Brain microvascular endothelial cell (primary cell): Measurements from ENCODE around the gene CSNK1G2.

Experiments
- DNase-seq: peaks from one replicate; pipeline ENCODE4 v3.0.0-alpha.2; 2020
- H3K27ac ChIP-seq: fragments of 250-450 bp; sonication (Bioruptor Pico); 2 replicates; pipeline ENCODE4 v1.5.1; 2020; ENCODE audit warnings: mild to moderate bottlenecking, moderate library complexity
- H3K27me3 ChIP-seq: fragments of 250-450 bp; sonication (Bioruptor Pico); replicated peaks from 2 replicates; pipeline ENCODE4 v1.5.1; 2020; ENCODE audit warnings: mild to moderate bottlenecking
- H3K36me3 ChIP-seq: fragments of 250-450 bp; sonication (Bioruptor Pico); replicated peaks from 2 replicates; pipeline ENCODE4 v1.5.1; 2020; ENCODE audit warnings: mild to moderate bottlenecking
- H3K4me3 ChIP-seq: 2 replicates; pipeline ENCODE4 v1.5.1; 2011; ENCODE audit warnings: low read depth, mild to moderate bottlenecking, control low read depth, low read length, moderate library complexity
- in situ Hi-C: cut with HindIII; loops from 2 replicates; pipeline ENCODE4 v1.10.0; 2017; ENCODE audit warnings: low sequenced_read_pairs, low pct_ligation_motif_present
- TF ChIP-seq, protein P1 (sequence below): IDR thresholded peaks from 2 replicates; pipeline ENCODE4 v1.5.1; 2011; ENCODE audit warnings: low read depth, mild to moderate bottlenecking, moderate library complexity, low read length, control low read depth, inconsistent platforms; ENCODE audit errors: missing control alignments

Gene CSNK1G2

DNA sequence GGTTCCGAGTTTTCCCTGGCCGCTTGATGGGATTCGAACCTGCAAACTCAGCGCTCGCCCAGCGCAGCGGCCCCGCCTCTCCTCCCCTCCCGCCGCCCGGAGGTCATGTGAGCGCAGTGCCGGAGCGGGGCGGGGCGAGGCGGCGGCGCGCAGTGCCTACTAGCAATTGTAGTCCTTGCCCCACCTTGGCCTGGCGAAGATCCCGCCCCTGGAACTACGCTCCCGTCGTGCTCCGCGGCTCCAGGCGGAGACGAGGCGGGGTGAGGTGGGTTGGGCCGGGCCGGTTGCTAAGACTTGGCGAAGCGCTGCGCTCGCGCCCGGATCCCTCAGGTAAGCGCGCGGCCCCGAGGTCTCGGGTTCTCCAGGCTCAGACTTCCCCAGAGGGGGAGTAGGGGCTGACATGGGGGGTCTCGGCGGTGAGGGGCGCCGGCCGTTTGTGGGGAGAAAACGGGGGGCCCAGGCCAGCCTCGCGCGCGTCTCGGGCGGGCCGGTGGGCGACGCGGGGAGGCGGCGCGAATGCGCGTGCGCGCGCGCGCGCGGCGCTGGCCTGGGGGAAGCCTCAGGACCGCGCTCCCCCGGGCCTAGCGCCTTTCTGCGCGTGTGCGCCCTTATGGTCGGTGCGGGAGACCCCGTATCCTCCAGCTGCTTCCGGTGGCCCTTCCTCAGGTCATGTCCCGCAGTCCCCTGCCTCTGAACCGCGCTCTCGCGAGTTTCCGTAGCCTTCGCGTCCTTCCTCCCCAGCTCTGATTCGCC, 35.7 kb upstream of the CSNK1G2 start, which contains the start of the genes ADAT3 and SCAMP4:
ADAT3 (plus strand) TSS at position 290 of the 753 bp plus-strand sequence. CDS start 6,649 bp downstream, outside the sequence.
SCAMP4 (plus strand) TSS at position 290 of the 753 bp plus-strand sequence. CDS start 9,621 bp downstream, outside the sequence.
- in situ Hi-C loops: no loop called here
- peak; percentile 98 for DNase-seq
- no peaks in the 10 kb centered on the region for H3K27me3 ChIP-seq
- H3K4me3 ChIP-seq: peak within 1 kb of the TSS; percentile 72
- H3K36me3 ChIP-seq: no peaks in the 10 kb centered on the region
- TF ChIP-seq, protein P1, sequence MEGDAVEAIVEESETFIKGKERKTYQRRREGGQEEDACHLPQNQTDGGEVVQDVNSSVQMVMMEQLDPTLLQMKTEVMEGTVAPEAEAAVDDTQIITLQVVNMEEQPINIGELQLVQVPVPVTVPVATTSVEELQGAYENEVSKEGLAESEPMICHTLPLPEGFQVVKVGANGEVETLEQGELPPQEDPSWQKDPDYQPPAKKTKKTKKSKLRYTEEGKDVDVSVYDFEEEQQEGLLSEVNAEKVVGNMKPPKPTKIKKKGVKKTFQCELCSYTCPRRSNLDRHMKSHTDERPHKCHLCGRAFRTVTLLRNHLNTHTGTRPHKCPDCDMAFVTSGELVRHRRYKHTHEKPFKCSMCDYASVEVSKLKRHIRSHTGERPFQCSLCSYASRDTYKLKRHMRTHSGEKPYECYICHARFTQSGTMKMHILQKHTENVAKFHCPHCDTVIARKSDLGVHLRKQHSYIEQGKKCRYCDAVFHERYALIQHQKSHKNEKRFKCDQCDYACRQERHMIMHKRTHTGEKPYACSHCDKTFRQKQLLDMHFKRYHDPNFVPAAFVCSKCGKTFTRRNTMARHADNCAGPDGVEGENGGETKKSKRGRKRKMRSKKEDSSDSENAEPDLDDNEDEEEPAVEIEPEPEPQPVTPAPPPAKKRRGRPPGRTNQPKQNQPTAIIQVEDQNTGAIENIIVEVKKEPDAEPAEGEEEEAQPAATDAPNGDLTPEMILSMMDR: no peak
- peak within 1 kb of the TSS; percentile 64 for H3K27ac ChIP-seq

DNA sequence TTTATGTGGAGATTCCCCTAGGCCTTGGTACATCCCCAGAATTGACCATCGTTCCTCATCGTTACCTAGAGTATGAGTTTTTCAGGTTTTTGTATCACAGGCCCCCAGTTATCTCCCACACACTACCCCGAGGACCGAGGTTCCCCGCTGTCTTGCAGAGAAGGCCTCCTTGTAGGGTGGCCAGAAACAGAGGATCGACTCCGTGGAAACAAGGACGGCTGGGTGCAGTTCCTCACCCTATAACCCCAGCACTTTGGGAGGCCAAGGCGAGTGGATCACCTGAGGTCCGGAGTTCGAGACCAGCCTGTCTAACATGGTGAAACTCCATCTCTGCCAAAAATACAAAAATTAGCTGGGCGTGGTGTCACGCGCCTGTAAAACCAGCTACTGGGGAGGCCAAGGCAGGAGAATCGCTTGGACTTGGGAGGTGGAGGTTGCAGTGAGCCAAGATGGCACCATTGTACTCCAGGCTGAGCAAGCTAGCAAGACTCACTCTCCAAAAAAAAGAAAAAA, 35.1 kb upstream of the CSNK1G2 start:
- Histone ChIP-seq H3K36me3 (no peaks in the 10 kb centered on the region), H3K4me3 (peak overlapping the region; percentile 72), H3K27ac (peak overlapping the region; percentile 64), H3K27me3 (no peaks in the 10 kb centered on the region)
- no peak for DNase-seq
- in situ Hi-C loops: no loop called here
- TF ChIP-seq, protein P1: no peak

DNA sequence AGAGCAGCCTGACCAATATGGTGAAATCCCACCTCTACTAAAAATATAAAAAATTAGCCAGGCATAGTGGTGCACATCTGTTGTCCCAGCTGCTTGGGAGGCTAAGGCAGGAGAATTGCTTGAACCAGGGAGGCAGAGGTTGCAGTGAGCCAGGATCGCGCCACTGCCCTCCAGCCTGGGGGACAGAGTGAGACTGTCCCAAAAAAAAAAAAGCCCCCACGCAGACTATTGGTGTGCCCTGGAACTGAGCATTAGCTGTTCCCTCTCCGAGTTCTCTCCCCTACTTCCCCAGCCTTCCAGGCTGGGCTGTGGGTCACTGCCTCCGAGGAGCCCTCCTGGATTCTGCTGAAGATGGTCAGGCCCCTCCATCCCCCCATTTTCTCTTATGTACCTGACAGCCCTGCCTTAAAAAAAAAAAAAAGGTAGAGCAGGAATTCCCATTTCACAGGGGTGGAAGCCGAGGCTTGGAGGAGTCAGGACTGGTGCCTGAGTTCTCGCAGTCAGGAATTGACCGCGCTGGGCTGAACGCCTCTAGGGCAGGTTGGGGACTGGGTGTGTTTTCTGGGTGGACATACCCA, 33.9 kb upstream of the CSNK1G2 start:
- TF ChIP-seq, protein P1: no peak
- DNase-seq: no peak
- Histone ChIP-seq H3K27me3 (no peaks in the 10 kb centered on the region), H3K4me3 (no peak overlapping the region), H3K27ac (no peak overlapping the region), H3K36me3 (peaks cover 3% of the 10 kb centered on the region)
- in situ Hi-C loops: no loop called here

DNA sequence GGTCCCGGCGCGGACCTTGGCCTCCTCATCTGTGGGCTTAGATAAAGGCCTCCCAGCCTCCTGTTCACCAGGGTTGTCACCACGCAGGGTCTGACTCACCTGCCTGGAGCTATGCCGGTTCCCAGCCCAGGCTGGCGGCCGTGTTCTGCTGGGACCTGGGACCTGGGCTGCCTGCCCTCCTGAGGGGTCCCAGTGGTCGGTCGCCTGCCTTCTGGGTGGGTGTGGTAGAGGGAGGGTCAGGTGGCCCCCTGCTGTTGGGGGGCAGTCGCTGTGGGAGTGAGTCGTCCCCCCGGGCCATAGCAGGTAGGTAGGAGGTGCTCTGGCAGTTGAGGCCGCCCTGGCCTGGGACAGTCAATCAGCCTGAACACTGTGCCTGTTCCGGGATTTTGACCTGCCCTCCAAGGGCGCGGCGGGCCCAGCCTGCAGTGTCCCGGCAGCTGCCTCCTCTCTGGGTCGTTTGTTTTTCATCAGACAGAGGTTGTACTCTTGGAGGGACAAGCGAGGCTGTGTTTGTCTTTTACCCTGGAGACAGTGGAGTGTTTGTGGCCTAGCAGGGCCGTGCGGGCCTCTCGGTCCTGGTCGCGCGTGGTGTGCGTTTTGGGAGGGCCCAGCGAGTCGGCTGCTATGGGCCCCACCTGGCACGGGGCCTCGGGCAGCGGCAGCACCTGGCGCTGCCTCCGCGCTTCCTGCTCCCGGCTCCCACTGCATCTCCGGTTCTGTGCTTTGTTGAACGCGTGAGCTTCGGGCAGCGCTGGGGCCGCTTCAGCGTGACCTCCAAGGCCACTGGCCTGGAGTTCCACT, 33.2 kb upstream of the CSNK1G2 start:
- in situ Hi-C loops: no loop called here
- TF ChIP-seq, protein P1: no peak
- Histone ChIP-seq H3K36me3 (peaks cover 10% of the 10 kb centered on the region), H3K27me3 (no peaks in the 10 kb centered on the region), H3K27ac (no peak overlapping the region), H3K4me3 (peak overlapping the region; percentile 3)
- no peak for DNase-seq

DNA sequence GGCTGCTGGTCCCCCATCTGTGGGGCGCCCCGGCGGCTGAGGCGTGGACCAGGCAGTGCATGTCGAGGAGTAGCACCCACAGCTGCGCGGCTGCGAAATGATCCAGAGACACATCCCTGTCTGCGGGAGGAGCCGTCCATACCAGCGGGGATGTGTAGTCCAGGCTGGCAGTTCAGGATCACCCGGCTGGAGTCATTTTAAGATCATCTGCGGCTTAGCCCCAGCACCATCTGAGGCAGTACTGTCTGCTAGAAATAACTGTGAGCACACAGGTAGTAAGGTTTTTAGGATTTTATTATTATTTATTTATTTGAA, 32.7 kb upstream of the CSNK1G2 start:
- Histone ChIP-seq H3K27me3 (no peaks in the 10 kb centered on the region), H3K27ac (no peak overlapping the region), H3K36me3 (peaks cover 15% of the 10 kb centered on the region), H3K4me3 (no peak overlapping the region)
- in situ Hi-C loops: no loop called here
- TF ChIP-seq, protein P1: no peak
- DNase-seq: no peak
